Fibroblast of lung (primary cell): ENCODE data around the gene APOBEC3B.

ENCODE experiments used
- CTCF ChIP-seq, 2 donors: IDR thresholded peaks in 1 of 2; conservative IDR thresholded peaks in 1 of 2; 1 replicate in 1 of 2; 2 replicates in 1 of 2; pipeline ENCODE4 v1.5.1; 2011 to 2012; ENCODE audit warnings: low read length in 2 of 2, control low read depth in 1 of 2, inconsistent platforms in 1 of 2, low read depth in 1 of 2, mild to moderate bottlenecking in 1 of 2
- EZH2 ChIP-seq: IDR thresholded peaks from 2 replicates; pipeline ENCODE4 v1.5.1; 2012; ENCODE audit warnings: low read length, control low read depth, mild to moderate bottlenecking; ENCODE audit errors: missing control alignments

DNA sequence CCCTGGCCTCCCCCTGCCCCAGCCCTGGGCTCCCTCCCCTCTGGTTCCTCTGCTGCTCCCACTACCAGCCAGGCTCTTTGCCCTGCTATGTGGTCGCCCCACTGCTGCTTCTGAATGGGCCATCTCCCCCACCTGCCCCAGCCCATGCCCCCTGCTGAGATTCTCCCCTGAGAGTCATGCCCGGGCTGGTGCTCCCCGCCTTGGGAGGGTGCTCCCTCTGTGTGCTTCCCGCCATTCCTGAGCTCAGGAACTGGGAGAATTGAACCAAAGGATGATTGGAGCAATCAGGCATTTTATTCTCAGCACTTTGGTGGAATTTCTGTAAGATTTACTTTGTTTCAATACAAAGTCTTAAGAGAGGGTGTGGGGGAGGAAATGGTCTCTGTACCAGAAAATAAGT is 45.6 kb downstream of the APOBEC3B start:
- TF ChIP-seq CTCF (conservative IDR thresholded peaks at IDR 0.05 in 1 of 2, IDR thresholded peaks at IDR 0.05 in 1 of 2; ENCODE audit: low read depth in 1 of 2, low read length in 2 of 2) (no peak), EZH2 (no peak)
